Muscle layer of duodenum (tissue), 2 donors: ENCODE measurements around the gene PPM1G.

Source experiments
- H3K27ac ChIP-seq: one replicate; pipeline ENCODE4 v1.7.0; 2013; ENCODE audit warnings: mild to moderate bottlenecking, low read length
- H3K27me3 ChIP-seq: one replicate; pipeline ENCODE4 v1.7.0; 2013; ENCODE audit warnings: low read depth, mild to moderate bottlenecking, control low read depth, low read length
- H3K36me3 ChIP-seq, 2 donors: one replicate each; pipeline ENCODE4 v1.7.0; 2013; ENCODE audit warnings: low read length in 2 of 2, control low read depth in 1 of 2, mild to moderate bottlenecking in 1 of 2; ENCODE audit not compliant: insufficient read depth in 2 of 2, control insufficient read depth in 1 of 2
- H3K4me1 ChIP-seq, 2 donors: one replicate each; pipeline ENCODE4 v1.7.0; 2013; ENCODE audit warnings: low read length in 2 of 2, mild to moderate bottlenecking in 2 of 2, control low read depth in 1 of 2, moderate library complexity in 1 of 2; ENCODE audit not compliant: insufficient read depth in 2 of 2, control insufficient read depth in 1 of 2
- H3K4me3 ChIP-seq, 2 donors: one replicate each; pipeline ENCODE4 v1.7.0; 2013; ENCODE audit warnings: low read length in 2 of 2, low read depth in 1 of 2, mild to moderate bottlenecking in 1 of 2
- H3K9me3 ChIP-seq, 2 donors: one replicate each; pipeline ENCODE4 v1.7.0; 2013; ENCODE audit warnings: low read length in 2 of 2, control low read depth in 1 of 2, mild to moderate bottlenecking in 1 of 2; ENCODE audit not compliant: control insufficient read depth in 1 of 2
- donor health status: healthy.

The PPM1G gene, protein sequence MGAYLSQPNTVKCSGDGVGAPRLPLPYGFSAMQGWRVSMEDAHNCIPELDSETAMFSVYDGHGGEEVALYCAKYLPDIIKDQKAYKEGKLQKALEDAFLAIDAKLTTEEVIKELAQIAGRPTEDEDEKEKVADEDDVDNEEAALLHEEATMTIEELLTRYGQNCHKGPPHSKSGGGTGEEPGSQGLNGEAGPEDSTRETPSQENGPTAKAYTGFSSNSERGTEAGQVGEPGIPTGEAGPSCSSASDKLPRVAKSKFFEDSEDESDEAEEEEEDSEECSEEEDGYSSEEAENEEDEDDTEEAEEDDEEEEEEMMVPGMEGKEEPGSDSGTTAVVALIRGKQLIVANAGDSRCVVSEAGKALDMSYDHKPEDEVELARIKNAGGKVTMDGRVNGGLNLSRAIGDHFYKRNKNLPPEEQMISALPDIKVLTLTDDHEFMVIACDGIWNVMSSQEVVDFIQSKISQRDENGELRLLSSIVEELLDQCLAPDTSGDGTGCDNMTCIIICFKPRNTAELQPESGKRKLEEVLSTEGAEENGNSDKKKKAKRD

DNA sequence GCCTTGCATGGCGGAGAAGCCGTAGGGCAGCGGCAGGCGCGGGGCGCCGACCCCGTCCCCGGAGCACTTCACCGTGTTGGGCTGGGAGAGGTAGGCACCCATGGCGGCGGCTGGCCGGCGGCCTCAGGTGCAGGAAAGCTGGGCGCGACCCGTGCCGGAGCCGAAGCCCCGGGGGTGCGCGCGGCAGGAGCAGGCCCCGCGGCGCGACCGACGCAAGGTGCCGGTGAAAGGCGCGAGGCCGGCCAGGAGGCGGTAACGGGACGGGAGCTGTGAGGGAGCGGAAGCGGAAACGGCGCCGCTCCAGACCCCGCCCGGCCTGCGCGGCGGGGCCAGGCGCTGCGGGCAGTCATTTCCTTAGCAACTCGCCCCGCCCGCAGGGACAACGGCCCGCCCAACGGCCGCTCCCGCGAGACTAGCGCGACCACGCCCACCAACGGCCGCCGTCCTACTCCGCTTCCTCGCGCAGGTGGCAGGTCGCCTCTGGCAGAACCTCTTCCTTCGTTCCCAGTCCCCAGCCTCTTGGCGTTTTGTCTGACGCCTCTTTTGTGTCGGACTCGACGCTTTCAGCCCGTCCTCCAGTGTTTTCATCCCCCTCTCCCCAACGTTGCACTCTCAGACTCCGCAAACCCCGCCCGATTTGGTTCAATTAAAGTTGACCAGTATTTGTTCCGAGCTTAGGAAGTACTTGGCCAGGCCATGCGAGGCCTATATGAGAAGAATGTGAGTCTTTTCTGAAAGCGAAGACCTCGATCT is at the start of gene PPM1G:
Gene PPM1G (minus strand): TSS at position 271 of the 753 bp plus-strand sequence. CDS start 169 bp downstream, at position 102.
- Histone ChIP-seq H3K4me1 (peaks cover 7 to 13% of the 10 kb centered on the region in 2 donors), H3K9me3 (no peaks in the 10 kb centered on the region), H3K4me3 (peak within 1 kb of the TSS; percentile 87 to 99), H3K27me3 (no peaks in the 10 kb centered on the region), H3K27ac (peak within 1 kb of the TSS; percentile 89), H3K36me3 (peaks cover 0 to 4% of the 10 kb centered on the region in 2 donors)

DNA sequence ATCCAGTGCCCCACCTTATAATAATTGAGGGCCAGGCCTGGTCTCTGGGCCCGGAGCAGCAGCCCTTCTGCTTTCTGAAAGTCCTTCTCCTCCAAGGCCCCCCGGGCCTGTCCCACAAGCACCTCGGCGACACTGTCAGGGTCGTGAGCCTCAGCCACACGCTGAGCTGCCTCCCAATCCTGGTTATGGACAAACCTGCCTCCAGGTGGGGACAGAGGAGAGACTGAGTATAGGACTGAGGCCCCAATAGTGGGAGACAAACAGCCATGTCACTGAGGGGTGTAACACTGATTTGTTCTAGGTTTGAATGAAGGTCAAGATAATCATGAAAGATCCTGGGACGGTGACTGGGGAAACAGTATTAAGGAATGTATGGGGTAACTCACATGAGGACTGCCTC is 44.6 kb upstream of the PPM1G start:
- no peaks in the 10 kb centered on the region for H3K27me3 ChIP-seq
- no peaks in the 10 kb centered on the region for H3K9me3 ChIP-seq
- H3K36me3 ChIP-seq, result peaks cover 49 to 82% of the 10 kb centered on the region in 2 donors
- no peak overlapping the region for H3K4me3 ChIP-seq
- no peaks in the 10 kb centered on the region for H3K4me1 ChIP-seq
- no peak overlapping the region for H3K27ac ChIP-seq

DNA sequence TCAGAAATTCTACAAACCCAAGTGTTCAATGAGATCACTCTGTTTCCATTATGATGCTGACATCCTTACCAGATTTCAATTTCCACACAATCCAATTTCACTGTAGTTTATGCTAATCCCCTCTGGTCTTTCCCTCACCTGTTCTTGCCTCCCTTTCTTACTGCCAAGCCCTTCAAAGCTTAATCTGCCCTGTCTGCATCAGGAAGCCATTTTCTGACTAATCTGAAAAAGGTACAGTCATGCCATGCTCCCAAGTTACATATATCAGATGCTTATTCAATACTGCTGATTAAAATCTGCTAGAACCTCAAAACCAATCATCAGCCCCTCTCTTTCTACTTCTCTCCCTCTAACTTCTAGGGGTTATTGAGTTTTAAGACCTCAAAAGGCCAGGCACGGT is 41.7 kb upstream of the PPM1G start:
- Histone ChIP-seq H3K4me3 (no peak overlapping the region), H3K9me3 (no peaks in the 10 kb centered on the region), H3K27ac (no peak overlapping the region), H3K4me1 (no peaks in the 10 kb centered on the region), H3K27me3 (no peaks in the 10 kb centered on the region), H3K36me3 (peaks cover 49 to 72% of the 10 kb centered on the region in 2 donors)

DNA sequence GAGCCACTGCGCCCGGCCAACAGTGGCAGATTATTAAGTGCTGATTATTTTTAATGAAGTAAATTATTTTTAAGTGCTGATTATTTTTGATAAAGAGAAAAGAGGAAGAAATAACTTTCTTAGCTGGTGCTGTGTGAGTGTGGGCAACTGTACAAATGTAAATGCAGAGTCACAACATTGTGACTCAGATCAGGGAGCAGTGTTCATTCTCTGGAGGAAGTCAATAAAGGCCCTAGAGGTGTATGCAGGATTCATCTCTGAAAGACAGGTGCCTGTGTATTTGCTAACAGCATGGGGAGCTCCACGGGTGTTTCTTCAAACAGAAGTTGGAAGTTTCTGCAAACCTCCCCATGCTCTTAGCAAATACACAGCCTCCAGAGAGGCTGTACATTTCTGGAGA is 39.0 kb upstream of the PPM1G start:
- H3K9me3 ChIP-seq, result no peaks in the 10 kb centered on the region
- no peaks in the 10 kb centered on the region for H3K27me3 ChIP-seq
- H3K27ac ChIP-seq, result no peak overlapping the region
- no peak overlapping the region for H3K4me3 ChIP-seq
- no peaks in the 10 kb centered on the region for H3K4me1 ChIP-seq
- peaks cover 32 to 52% of the 10 kb centered on the region in 2 donors for H3K36me3 ChIP-seq

DNA sequence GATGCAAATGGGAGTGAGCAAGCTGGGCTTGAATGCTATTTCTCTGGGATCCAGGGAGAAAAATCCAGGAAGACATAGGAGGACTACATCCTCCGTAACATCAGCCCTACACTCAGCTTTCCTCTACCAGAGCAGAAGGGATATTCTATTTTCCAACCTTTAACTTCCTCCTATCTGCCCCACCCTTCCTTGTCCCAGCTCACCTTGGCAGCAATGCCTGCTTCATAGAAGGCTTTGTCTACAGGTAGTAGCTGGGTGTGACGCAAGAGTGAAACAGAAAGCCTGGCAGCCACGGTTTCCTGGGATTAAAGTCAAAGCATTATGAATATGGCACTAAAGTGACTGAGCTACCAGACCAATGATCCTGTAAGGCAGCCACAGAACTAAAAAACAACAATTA is 36.7 kb upstream of the PPM1G start:
- Histone ChIP-seq H3K4me3 (peak overlapping the region in 1 of 2 donors; percentile 5), H3K9me3 (no peaks in the 10 kb centered on the region), H3K4me1 (peaks cover 0 to 10% of the 10 kb centered on the region in 2 donors), H3K27ac (peak overlapping the region; percentile 83), H3K36me3 (peaks cover 31 to 47% of the 10 kb centered on the region in 2 donors), H3K27me3 (no peaks in the 10 kb centered on the region)

DNA sequence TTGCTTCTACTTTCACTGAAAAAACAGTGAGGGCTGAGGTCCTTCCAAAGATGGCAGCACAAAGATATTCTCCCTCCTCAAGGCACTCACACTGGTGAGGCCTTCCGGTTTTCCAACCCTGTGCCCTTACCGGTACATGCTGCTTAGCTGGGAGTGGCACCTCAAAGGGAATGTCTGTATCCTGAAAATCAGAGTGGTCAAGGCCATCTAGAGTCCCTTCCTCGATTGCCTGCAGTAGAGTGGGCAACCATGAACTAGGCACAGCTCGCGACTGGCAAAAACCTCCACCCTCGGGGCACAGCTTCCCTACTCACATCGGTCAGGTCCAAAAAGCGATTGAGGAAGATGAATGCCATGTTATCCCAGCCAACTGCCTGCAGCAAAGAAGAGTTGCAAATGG is 36.2 kb upstream of the PPM1G start:
- H3K36me3 ChIP-seq, result peaks cover 35 to 50% of the 10 kb centered on the region in 2 donors

DNA sequence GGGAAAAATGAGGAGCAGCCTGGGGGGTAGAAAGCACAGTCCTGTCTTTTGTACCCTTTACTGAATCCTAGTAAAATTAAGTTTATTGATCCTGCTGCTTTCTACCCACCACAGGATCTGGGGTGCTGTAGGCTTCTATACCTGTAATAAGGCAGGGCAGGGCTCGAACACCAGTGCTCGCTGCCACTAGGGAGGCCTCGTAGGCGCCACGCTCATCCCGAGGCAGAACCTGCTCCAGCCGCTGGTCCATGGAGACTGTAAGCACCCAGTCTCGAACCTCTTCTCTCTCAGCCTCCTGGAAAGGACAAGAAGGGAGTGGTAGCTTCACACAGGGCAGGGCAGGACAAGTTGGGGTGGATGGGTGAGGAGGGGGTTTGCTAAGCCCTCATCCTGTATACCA is 35.8 kb upstream of the PPM1G start:
- Histone ChIP-seq H3K9me3 (no peaks in the 10 kb centered on the region), H3K27ac (peak overlapping the region; percentile 83), H3K27me3 (no peaks in the 10 kb centered on the region), H3K4me1 (peaks cover 0 to 10% of the 10 kb centered on the region in 2 donors), H3K36me3 (peaks cover 40 to 54% of the 10 kb centered on the region in 2 donors), H3K4me3 (peak overlapping the region in 1 of 2 donors; percentile 5)

More for the DNA sequence above, 36.2 kb upstream of the PPM1G start:
- H3K4me1 ChIP-seq, result peaks cover 0 to 10% of the 10 kb centered on the region in 2 donors
- H3K27me3 ChIP-seq, result no peaks in the 10 kb centered on the region
- H3K4me3 ChIP-seq, result peak overlapping the region in 1 of 2 donors; percentile 5
- H3K9me3 ChIP-seq, result no peaks in the 10 kb centered on the region
- peak overlapping the region; percentile 83 for H3K27ac ChIP-seq

DNA sequence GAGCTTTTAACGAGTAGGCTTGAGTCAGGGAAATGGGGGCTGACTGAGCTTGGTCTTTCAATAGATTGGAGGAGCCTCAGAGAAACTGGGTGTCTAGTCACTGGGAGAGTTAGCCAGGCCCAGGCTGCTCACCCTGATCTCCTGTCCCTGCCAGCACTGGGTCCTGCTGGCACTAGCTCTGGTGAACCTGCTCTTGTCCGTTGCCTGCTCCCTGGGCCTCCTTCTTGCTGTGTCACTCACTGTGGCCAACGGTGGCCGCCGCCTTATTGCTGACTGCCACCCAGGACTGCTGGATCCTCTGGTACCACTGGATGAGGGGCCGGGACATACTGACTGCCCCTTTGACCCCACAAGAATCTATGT is 33.5 kb upstream of the PPM1G start:
- Histone ChIP-seq H3K4me3 (peak overlapping the region in 1 of 2 donors; percentile 46), H3K27me3 (no peaks in the 10 kb centered on the region), H3K4me1 (peaks cover 0 to 10% of the 10 kb centered on the region in 2 donors), H3K9me3 (no peaks in the 10 kb centered on the region), H3K27ac (peak overlapping the region; percentile 31), H3K36me3 (peaks cover 38 to 57% of the 10 kb centered on the region in 2 donors)

DNA sequence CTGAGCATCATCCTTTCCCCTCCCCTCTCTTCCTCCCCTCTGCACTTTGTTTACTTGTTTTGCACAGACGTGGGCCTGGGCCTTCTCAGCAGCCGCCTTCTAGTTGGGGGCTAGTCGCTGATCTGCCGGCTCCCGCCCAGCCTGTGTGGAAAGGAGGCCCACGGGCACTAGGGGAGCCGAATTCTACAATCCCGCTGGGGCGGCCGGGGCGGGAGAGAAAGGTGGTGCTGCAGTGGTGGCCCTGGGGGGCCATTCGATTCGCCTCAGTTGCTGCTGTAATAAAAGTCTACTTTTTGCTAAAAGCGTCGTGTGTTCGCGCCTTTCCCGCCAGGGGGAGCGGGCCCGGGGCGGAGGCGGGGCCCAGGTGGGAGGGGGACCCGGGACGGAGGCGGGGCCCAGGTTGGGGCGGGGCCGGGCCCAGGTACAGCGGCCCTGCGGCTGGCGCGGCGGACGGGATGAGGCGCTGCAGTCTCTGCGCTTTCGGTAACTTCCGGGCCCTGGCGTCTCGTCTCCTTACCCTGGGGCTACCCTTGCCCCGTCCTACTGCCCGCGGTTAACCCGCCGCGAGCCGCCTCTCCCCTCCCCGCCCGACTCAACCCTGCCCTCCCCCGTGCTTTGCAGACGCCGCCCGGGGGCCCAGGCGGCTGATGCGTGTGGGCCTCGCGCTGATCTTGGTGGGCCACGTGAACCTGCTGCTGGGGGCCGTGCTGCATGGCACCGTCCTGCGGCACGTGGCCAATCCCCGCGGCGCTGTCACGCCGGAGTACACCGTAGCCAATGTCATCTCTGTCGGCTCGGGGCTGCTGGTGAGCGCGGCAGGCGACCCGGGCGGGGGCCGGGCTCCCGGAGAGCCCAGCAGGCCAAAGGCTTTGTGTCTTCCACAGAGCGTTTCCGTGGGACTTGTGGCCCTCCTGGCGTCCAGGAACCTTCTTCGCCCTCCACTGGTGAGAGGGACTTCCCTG is 32.8 kb upstream of the PPM1G start, which contains the start of gene KRTCAP3:
Gene KRTCAP3 (plus strand): TSS at position 424 of the 962 bp plus-strand sequence. CDS start 32 bp downstream, at position 456.
- peak within 1 kb of the TSS; percentile 31 for H3K27ac ChIP-seq

DNA sequence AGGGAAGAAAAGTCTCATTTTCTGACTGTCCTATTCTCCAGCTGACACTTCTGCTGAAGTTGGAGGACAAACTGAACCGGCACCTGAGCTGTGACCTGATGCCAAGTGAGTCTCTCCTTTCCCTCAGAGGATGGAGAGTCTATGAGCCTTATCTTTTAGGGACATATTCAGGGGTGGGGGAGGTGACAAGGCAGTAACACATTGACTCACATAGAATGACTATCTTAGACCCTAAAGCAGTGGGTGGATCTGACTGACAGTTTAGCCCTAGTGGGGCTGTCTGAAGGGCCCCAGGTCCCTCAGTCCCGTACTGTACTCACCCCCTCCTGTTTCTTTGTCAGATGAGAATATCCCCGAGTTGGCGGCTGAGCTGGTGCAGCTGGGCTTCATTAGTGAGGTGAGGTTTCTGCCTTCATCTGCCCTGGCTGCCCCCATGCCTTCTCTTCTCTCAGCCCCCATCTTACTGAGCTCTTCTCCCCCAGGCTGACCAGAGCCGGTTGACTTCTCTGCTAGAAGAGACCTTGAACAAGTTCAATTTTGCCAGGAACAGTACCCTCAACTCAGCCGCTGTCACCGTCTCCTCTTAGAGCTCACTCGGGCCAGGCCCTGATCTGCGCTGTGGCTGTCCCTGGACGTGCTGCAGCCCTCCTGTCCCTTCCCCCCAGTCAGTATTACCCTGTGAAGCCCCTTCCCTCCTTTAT is 32.0 kb upstream of the PPM1G start:
- H3K9me3 ChIP-seq, result no peaks in the 10 kb centered on the region
- peaks cover 0 to 10% of the 10 kb centered on the region in 2 donors for H3K4me1 ChIP-seq
- no peaks in the 10 kb centered on the region for H3K27me3 ChIP-seq
- H3K4me3 ChIP-seq, result no peak overlapping the region
- H3K36me3 ChIP-seq, result peaks cover 43 to 62% of the 10 kb centered on the region in 2 donors
- H3K27ac ChIP-seq, result no peak overlapping the region

More for the DNA sequence above, 32.8 kb upstream of the PPM1G start, which contains the start of gene KRTCAP3:
- Histone ChIP-seq H3K9me3 (no peaks in the 10 kb centered on the region), H3K36me3 (peaks cover 35 to 56% of the 10 kb centered on the region in 2 donors), H3K4me3 (peak within 1 kb of the TSS in 1 of 2 donors; percentile 46), H3K27me3 (no peaks in the 10 kb centered on the region), H3K4me1 (peaks cover 0 to 10% of the 10 kb centered on the region in 2 donors)
